Suprapubic skin (tissue), 3 donors: ENCODE measurements around the gene RPL10.

Experiments
- CTCF ChIP-seq, 2 donors: fragments of 200-600 bp in 1 of 2; fragments of 450-650 bp in 1 of 2; sonication (generic) in 1 of 2; IDR thresholded peaks; one replicate each; pipeline ENCODE4 v1.5.1; 2016 to 2019; ENCODE audit warnings: antibody characterized with exemption in 2 of 2, mild to moderate bottlenecking in 1 of 2, moderate library complexity in 1 of 2
- EP300 ChIP-seq: sonication (generic); formaldehyde crosslinking; IDR thresholded peaks from one replicate; pipeline ENCODE4 v1.6.1; 2017; ENCODE audit warnings: antibody characterized with exemption

GRCh38 chrX:154428176-154429171 is 30.3 kb downstream of the RPL10 start, which contains the start of gene ATP6AP1:
- no peak for TF ChIP-seq CTCF (IDR thresholded peaks at IDR 0.05)
- no peak for TF ChIP-seq EP300
